Suprapubic skin (tissue), 4 donors: ENCODE results near the gene TSACC. TPM values are rescaled to one million over a fixed set of nuclear protein-coding genes. Genes with fewer than 3 reads are reported as not detected.
"Not testable (repeated sequence)": the region's sequence is repeated elsewhere in the genome, so short reads cannot be mapped to it uniquely, and the experiment has no call there.

Experiments used
- DNase-seq, 2 donors: peaks; one replicate each; pipeline ENCODE4 v3.0.0-alpha.2; 2019; ENCODE audit warnings: low spot score in 2 of 2
- H3K27ac ChIP-seq: fragments of 200-600 bp; sonication (generic); one replicate; pipeline ENCODE4 v1.5.1; 2019
- H3K27me3 ChIP-seq: fragments of 200-600 bp; sonication (generic); one replicate; pipeline ENCODE4 v1.5.1; 2019
- H3K36me3 ChIP-seq: fragments of 200-600 bp; sonication (generic); one replicate; pipeline ENCODE4 v1.5.1; 2019
- H3K4me1 ChIP-seq: fragments of 200-600 bp; sonication (generic); one replicate; pipeline ENCODE4 v1.5.1; 2019
- H3K4me3 ChIP-seq: fragments of 200-600 bp; sonication (generic); one replicate; pipeline ENCODE4 v1.5.1; 2019; ENCODE audit warnings: mild to moderate bottlenecking
- H3K9me3 ChIP-seq: fragments of 200-600 bp; sonication (generic); one replicate; pipeline ENCODE4 v1.5.1; 2019
- CTCF ChIP-seq, 2 donors: fragments of 200-600 bp in 1 of 2; fragments of 450-650 bp in 1 of 2; sonication (generic) in 1 of 2; IDR thresholded peaks; one replicate each; pipeline ENCODE4 v1.5.1; 2016 to 2019; ENCODE audit warnings: antibody characterized with exemption in 2 of 2, mild to moderate bottlenecking in 1 of 2, moderate library complexity in 1 of 2
- EP300 ChIP-seq: sonication (generic); formaldehyde crosslinking; IDR thresholded peaks from one replicate; pipeline ENCODE4 v1.6.1; 2017; ENCODE audit warnings: antibody characterized with exemption
- POLR2A ChIP-seq, 2 donors: fragments of 450-650 bp; IDR thresholded peaks; one replicate each; pipeline ENCODE4 v1.6.1; 2017; ENCODE audit warnings: antibody characterized with exemption in 2 of 2, mild to moderate bottlenecking in 2 of 2, moderate library complexity in 2 of 2
- POLR2AphosphoS5 ChIP-seq, 3 donors: sonication (generic); formaldehyde crosslinking; IDR thresholded peaks; one replicate each; pipeline ENCODE4 v1.6.1; 2017; ENCODE audit warnings: antibody characterized with exemption in 3 of 3
- WGBS: methylation state at CpG from one replicate; pipeline ENCODE4 v1.1.5; 2018; 5-methylcytosine and 5-hydroxymethylcytosine counted together
- total RNA-seq, 4 donors: library from RNA; depleted of rRNA; stranded (reverse); fragments of >200 nt; gene quantifications; one replicate each; pipeline ENCODE4 v1.1.0, GENCODE V29; 2016

Gene TSACC
- total RNA-seq, 4 donors from 2014 or later, result not detected

DNA sequence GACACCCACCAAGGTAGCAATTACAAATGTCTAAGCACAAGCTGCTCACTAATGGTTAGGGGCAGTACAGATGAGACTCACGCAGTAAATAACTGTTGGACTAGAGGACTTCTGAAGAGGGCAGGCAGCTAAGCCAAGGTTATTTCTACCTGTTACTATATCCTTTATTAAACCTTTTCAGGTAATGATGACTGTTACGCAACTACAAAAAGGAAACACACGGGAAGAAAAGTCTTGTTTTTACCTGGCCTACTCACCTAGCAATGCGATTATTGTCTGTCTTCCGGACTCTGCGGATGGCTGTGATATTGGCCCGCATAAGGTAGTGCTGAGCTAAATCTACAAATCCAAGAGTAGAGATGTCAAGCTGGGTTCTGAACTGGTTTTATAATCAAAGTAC is 21.4 kb upstream of the TSACC start:
- H3K27ac ChIP-seq, result no peak overlapping the region
- TF ChIP-seq POLR2AphosphoS5 (IDR thresholded peaks at IDR 0.05) (no peak), EP300 (no peak), CTCF (IDR thresholded peaks at IDR 0.05) (no peak), POLR2A (IDR thresholded peaks at IDR 0.05) (no peak)
- no peaks in the 10 kb centered on the region for H3K4me1 ChIP-seq
- H3K27me3 ChIP-seq, result no peaks in the 10 kb centered on the region
- no peaks in the 10 kb centered on the region for H3K9me3 ChIP-seq
- WGBS, result 88% methylated on average over 7 of the region's 7 CpGs
- peak in 1 of 2 donors; percentile 5 for DNase-seq
- H3K4me3 ChIP-seq, result no peak overlapping the region
- peaks cover 97% of the 10 kb centered on the region for H3K36me3 ChIP-seq

DNA sequence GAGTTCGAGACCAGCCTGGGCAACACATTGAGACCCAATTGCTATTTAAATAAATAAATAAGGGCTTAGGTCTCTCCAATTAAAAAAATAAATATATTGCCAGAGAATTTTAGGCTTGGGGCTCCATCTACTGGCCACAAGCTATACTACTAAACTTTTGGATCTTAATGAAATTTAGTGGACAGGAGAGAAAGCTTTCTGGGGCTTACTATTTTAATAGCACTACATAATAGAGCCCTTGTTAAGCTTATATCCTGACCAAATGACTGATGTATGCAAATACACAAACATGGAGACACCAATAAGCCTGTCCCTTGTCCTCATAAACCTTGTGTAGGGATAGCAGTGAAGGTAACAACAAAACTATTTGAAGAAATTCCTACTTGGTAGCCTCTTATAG is 18.7 kb upstream of the TSACC start:
- TF ChIP-seq CTCF (IDR thresholded peaks at IDR 0.05) (peak; percentile 5 to 41), EP300 (no peak), POLR2A (IDR thresholded peaks at IDR 0.05) (no peak), POLR2AphosphoS5 (IDR thresholded peaks at IDR 0.05) (no peak)
- DNase-seq, result peak in 1 of 2 donors; percentile 18
- peaks cover 99% of the 10 kb centered on the region for H3K36me3 ChIP-seq

DNA sequence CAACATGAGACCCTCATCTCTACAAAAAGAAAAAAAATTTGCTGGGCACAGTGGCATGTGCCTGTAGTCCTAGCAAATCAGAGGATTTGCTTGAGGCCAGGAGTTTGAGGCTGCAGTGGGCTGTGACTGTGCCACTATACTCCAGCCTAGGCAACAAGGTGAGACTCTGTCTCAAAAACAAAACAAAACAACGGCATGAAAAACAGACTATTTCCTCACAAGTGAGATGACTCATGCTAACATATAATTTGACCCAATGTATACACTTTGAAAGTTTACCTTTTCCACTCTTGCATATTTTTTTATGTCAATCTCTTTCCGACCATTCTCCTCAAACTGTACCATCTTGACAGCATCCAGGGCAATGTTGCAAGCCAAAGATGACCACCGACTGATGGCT is 17.8 kb upstream of the TSACC start:
- Histone ChIP-seq H3K27me3 (no peaks in the 10 kb centered on the region), H3K4me3 (no peak overlapping the region), H3K27ac (no peak overlapping the region), H3K9me3 (no peaks in the 10 kb centered on the region), H3K4me1 (no peaks in the 10 kb centered on the region), H3K36me3 (peaks cover 95% of the 10 kb centered on the region)
- WGBS, result 80% methylated on average over 3 of the region's 3 CpGs
- no peak for DNase-seq
- no peak for TF ChIP-seq POLR2A (IDR thresholded peaks at IDR 0.05)
- TF ChIP-seq POLR2AphosphoS5 (IDR thresholded peaks at IDR 0.05), result no peak

More for the DNA sequence above, 18.7 kb upstream of the TSACC start:
- H3K9me3 ChIP-seq, result no peaks in the 10 kb centered on the region
- no peak overlapping the region for H3K27ac ChIP-seq
- H3K4me3 ChIP-seq, result no peak overlapping the region
- 62% methylated on average over 1 of the region's 1 CpG for WGBS
- no peaks in the 10 kb centered on the region for H3K4me1 ChIP-seq
- H3K27me3 ChIP-seq, result no peaks in the 10 kb centered on the region

GRCh38 chr1:156323179-156323578 is 15.1 kb upstream of the TSACC start:
- not testable (repeated sequence) for H3K9me3 ChIP-seq, DNase-seq, H3K4me3 ChIP-seq, H3K27ac ChIP-seq, H3K27me3 ChIP-seq, H3K4me1 ChIP-seq
- 95% methylated on average over 9 of the region's 9 CpGs for WGBS
- H3K36me3 ChIP-seq, result peaks cover 73% of the 10 kb centered on the region

GRCh38 chr1:156336242-156336641 is 2.1 kb upstream of the TSACC start:
- TF ChIP-seq EP300 (no peak), POLR2AphosphoS5 (IDR thresholded peaks at IDR 0.05) (no peak), POLR2A (IDR thresholded peaks at IDR 0.05) (no peak), CTCF (IDR thresholded peaks at IDR 0.05) (no peak)
- H3K9me3 ChIP-seq, result no peaks in the 10 kb centered on the region
- 67% methylated on average over 4 of the region's 4 CpGs for WGBS
- H3K27me3 ChIP-seq, result no peaks in the 10 kb centered on the region
- H3K4me3 ChIP-seq, result no peak overlapping the region
- no peak overlapping the region for H3K27ac ChIP-seq
- peaks cover 40% of the 10 kb centered on the region for H3K36me3 ChIP-seq
- peaks cover 16% of the 10 kb centered on the region for H3K4me1 ChIP-seq
- DNase-seq, result no peak

- 33% methylated on average over 34 of the region's 34 CpGs for WGBS
- Histone ChIP-seq H3K27ac (peak overlapping the region; percentile 48), H3K4me3 (peak overlapping the region; percentile 68), H3K36me3 (peaks cover 30% of the 10 kb centered on the region), H3K4me1 (peaks cover 16% of the 10 kb centered on the region), H3K9me3 (no peaks in the 10 kb centered on the region), H3K27me3 (no peaks in the 10 kb centered on the region)
- DNase-seq, result no peak
- TF ChIP-seq POLR2AphosphoS5 (IDR thresholded peaks at IDR 0.05), result no peak
- no peak for TF ChIP-seq EP300
- no peak for TF ChIP-seq CTCF (IDR thresholded peaks at IDR 0.05)
- no peak for TF ChIP-seq POLR2A (IDR thresholded peaks at IDR 0.05)
These were observed 1.1 kb upstream of the TSACC start for GRCh38 chr1:156337052-156337887.
